CD4-positive, alpha-beta memory T cell (primary cell): ENCODE data around the gene RPA1. TPM values are rescaled to one million over a fixed set of nuclear protein-coding genes. Genes with fewer than 3 reads are reported as not detected.
A peak's percentile ranks its signal among the peaks of the same experiment; 100 is the strongest.

ENCODE experiments used
- CTCF ChIA-PET: fragments of 350-600 bp; sonication (Branson Sonifier 250); formaldehyde crosslinking; loops from one replicate; lab custom pipeline; 2021; ENCODE audit warnings: inconsistent platforms; ENCODE audit not compliant: partially characterized antibody; lab: Charles Lee
- POLR2A ChIA-PET: fragments of 350-600 bp; sonication (Branson Sonifier 250); formaldehyde crosslinking; loops from one replicate; lab custom pipeline; 2021; ENCODE audit not compliant: partially characterized antibody; lab: Charles Lee
- DNase-seq, 5 donors: peaks; one replicate each; pipeline versions ENCODE4 v3.0.0 to v3.0.0-alpha.2; 2020 to 2022; ENCODE audit warnings: mixed read lengths in 1 of 5
- H3K27ac ChIP-seq: one replicate; pipeline ENCODE4 v1.7.0; 2013; ENCODE audit warnings: low read depth, low read length
- H3K27me3 ChIP-seq: 2 replicates; pipeline ENCODE4 v1.7.0; 2013; ENCODE audit warnings: mild to moderate bottlenecking, low read length, moderate library complexity; ENCODE audit not compliant: insufficient read depth
- H3K36me3 ChIP-seq: 2 replicates; pipeline ENCODE4 v1.7.0; 2013; ENCODE audit warnings: mild to moderate bottlenecking, low read length, moderate library complexity; ENCODE audit not compliant: insufficient read depth
- H3K4me1 ChIP-seq: 2 replicates; pipeline ENCODE4 v1.7.0; 2013; ENCODE audit warnings: mild to moderate bottlenecking, low read length, moderate library complexity; ENCODE audit not compliant: insufficient read depth
- H3K4me3 ChIP-seq, 2 donors: one replicate each; pipeline ENCODE4 v1.7.0; 2013; ENCODE audit warnings: low read length in 2 of 2, mild to moderate bottlenecking in 1 of 2
- H3K9me3 ChIP-seq, 2 donors: one replicate each; pipeline ENCODE4 v1.7.0; 2013; ENCODE audit warnings: low read length in 2 of 2, control low read depth in 1 of 2; ENCODE audit not compliant: control insufficient read depth in 1 of 2
- H3K27ac Mint-ChIP-seq, 7 donors: one replicate each; pipeline ENCODE4 v1.8.0; 2020 to 2021; ENCODE audit warnings: mixed read lengths in 7 of 7, mild to moderate bottlenecking in 6 of 7, inconsistent platforms in 3 of 7, moderate library complexity in 3 of 7
- H3K27me3 Mint-ChIP-seq, 2 donors: one replicate each; pipeline ENCODE4 v1.8.0; 2020 to 2021; ENCODE audit warnings: mixed read lengths in 2 of 2
- H3K36me3 Mint-ChIP-seq, 2 donors: one replicate each; pipeline ENCODE4 v1.8.0; 2020 to 2021; ENCODE audit warnings: mixed read lengths in 2 of 2, inconsistent platforms in 1 of 2, mild to moderate bottlenecking in 1 of 2
- H3K4me1 Mint-ChIP-seq, 4 donors: one replicate each; pipeline ENCODE4 v1.8.0; 2020 to 2021; ENCODE audit warnings: mixed read lengths in 4 of 4, mild to moderate bottlenecking in 1 of 4
- H3K4me3 Mint-ChIP-seq, 8 donors: one replicate each; pipeline ENCODE4 v1.8.0; 2020 to 2021; ENCODE audit warnings: mixed read lengths in 8 of 8, mild to moderate bottlenecking in 7 of 8, moderate library complexity in 6 of 8, inconsistent platforms in 3 of 8
- H3K9me3 Mint-ChIP-seq, 8 donors: one replicate each; pipeline ENCODE4 v1.8.0; 2020 to 2021; ENCODE audit warnings: mixed read lengths in 8 of 8, mild to moderate bottlenecking in 5 of 8, inconsistent platforms in 3 of 8, moderate library complexity in 1 of 8
- intact Hi-C: fragments of 100-400 bp; cut with micrococcal nuclease; formaldehyde crosslinking; loops from one replicate; pipeline ENCODE4 v1.15.1; 2023
- polyA plus RNA-seq, 2 donors: library from polyadenylated mRNA; unstranded; fragments of 300-500 nt; fragmentation: Illumina TruSeq; gene quantifications; one replicate each; pipeline ENCODE4 v1.2.3, GENCODE V29; 2021
- total RNA-seq, 2 experiments: library from RNA; stranded (reverse); gene quantifications; one replicate each; pipeline ENCODE4 v1.2.3, GENCODE V29; 2021

RPA1 gene
- total and polyA plus RNA-seq, 4 experiments from 2014 or later, result 95.4 to 119 (median 107) TPM

DNA sequence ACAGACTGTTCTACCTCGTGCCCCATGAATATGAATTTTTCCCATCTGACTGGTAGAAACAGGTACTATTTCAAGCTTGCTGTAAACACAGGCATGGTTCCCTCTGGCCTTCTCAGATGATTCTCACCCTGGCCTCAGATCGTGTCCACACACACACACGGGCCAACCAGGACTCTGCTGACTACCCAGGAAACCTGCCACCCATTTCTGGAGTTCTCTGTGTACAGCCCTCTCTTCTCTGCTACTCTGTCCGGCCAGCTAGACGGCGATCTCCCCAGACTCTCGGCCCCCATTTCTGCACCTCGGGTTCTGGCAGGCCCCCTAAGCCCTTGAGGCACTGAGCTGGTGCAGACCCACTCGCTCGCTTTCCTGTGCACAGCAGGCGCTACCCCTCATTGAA is 31.2 kb downstream of the RPA1 start:
- H3K4me1 Mint-ChIP-seq, result peaks cover 0 to 9% (median 5%) of the 10 kb centered on the region in 4 donors
- CTCF ChIA-PET, result interaction anchor here (0.7 to 4.2 kb wide), 3 partner anchors 11 to 140 kb away, joined by 3 to 26 read pairs (median 6); no protein-coding TSS in a partner anchor
- H3K36me3 ChIP-seq, result no peaks in the 10 kb centered on the region
- peak overlapping the region in 2 of 7 donors; percentile 21 to 47 for H3K27ac Mint-ChIP-seq
- H3K4me3 Mint-ChIP-seq, result no peak overlapping the region
- H3K4me1 ChIP-seq, result no peaks in the 10 kb centered on the region
- peaks cover 12 to 29% of the 10 kb centered on the region in 2 donors for H3K36me3 Mint-ChIP-seq
- peaks cover 0 to 2% (median 0%) of the 10 kb centered on the region in 8 donors for H3K9me3 Mint-ChIP-seq
- DNase-seq, result no peak
- H3K27me3 Mint-ChIP-seq, result no peaks in the 10 kb centered on the region
- no peak overlapping the region for H3K4me3 ChIP-seq
- no peaks in the 10 kb centered on the region for H3K27me3 ChIP-seq
- no peaks in the 10 kb centered on the region for H3K9me3 ChIP-seq
- POLR2A ChIA-PET, result no interaction called here
- intact Hi-C loops, result no loop called here
- H3K27ac ChIP-seq, result no peak overlapping the region

DNA sequence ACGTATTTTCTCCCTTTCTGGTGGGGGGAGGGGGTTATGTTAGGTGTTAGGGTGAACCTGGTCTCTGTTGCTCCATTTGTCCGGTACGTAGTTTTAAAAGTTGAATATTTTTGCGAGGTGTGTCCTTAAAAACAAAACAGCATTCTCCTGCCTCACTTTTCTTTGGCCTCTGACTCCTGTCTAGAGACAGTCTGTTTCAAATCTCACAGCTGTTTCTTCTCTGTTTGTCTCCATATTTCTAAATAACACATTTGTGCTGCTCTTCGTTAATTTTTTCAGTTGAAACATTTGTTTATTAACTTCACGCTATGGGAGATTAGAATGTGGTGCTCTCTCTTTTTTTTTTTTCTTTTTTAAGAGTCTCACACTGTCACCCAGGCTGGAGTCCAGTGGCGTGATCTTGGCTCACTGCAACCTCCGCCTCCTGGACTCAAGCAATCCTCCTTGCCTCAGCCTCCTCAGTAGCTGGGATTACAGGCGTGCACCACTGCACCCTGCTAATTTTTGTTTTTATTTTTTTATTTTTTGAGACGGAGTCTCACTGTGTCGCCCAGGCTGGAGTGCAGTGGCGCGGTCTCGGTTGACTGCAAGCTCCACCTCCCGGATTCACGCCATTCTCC is 31.7 kb downstream of the RPA1 start:
- Histone ChIP-seq H3K36me3 (no peaks in the 10 kb centered on the region), H3K4me1 (no peaks in the 10 kb centered on the region), H3K27me3 (no peaks in the 10 kb centered on the region), H3K27ac (no peak overlapping the region), H3K4me3 (no peak overlapping the region), H3K9me3 (no peaks in the 10 kb centered on the region)
- ChIA-PET POLR2A (interaction anchor here (1.0 kb wide), 1 partner anchor 140 kb away, joined by 3 read pairs; no protein-coding TSS in a partner anchor), CTCF (interaction anchor here (0.7 to 4.2 kb wide), 4 partner anchors 11 to 168 kb away, joined by 3 to 26 read pairs (median 4); no protein-coding TSS in a partner anchor)
- Mint-ChIP-seq H3K27me3 (no peaks in the 10 kb centered on the region), H3K36me3 (peaks cover 12 to 29% of the 10 kb centered on the region in 2 donors), H3K4me1 (peaks cover under 1 to 9% (median 5%) of the 10 kb centered on the region in 4 donors), H3K9me3 (peaks cover 0 to 2% (median 0%) of the 10 kb centered on the region in 8 donors), H3K4me3 (peak overlapping the region in 1 of 8 donors; percentile 48), H3K27ac (no peak overlapping the region)
- DNase-seq, result no peak
- intact Hi-C loops, result no loop called here

DNA sequence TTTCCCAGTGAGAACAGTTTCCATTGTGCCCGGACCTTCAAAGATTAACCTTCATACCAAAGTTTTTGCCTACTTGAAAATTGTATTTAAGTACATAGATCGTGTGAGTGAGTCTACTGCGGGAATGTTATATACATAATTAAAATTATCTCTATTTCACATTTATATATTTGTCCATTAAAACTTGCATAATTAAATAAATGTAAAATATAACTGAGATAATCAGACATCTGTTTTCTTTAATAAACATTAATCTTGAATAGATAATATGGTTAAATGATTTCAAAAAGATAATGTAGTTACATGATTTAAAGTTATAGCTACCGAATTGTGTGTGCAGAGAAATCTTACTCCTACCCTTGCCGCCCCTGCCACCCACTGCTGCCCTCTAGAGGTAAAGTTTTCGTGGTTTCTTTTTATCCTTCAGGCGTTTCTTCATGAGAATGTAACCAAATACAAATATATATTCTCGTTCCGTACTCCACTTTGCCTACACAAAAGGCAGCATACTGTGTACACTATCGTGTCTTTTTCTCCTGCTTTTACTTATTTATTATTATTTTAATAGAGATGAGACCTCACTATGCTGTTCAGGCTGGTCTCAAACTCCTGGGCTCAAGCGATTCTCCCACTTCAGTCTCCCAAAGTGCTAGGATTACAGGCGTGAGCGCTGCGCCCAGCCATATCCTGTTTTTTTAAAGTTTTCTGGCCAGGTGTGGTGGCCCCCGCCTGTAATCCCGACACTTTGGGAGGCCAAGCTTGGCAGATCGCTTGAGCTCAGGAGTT is 35.6 kb downstream of the RPA1 start:
- Histone ChIP-seq H3K9me3 (no peaks in the 10 kb centered on the region), H3K4me3 (no peak overlapping the region), H3K27me3 (no peaks in the 10 kb centered on the region), H3K36me3 (no peaks in the 10 kb centered on the region), H3K4me1 (peaks cover 17% of the 10 kb centered on the region), H3K27ac (no peak overlapping the region)
- ChIA-PET POLR2A (interaction anchor here (2.5 kb wide), 1 partner anchor 149 kb away, joined by 7 read pairs; no protein-coding TSS in a partner anchor), CTCF (interaction anchor here (0.6 to 2.8 kb wide), 21 partner anchors 9 to 380 kb away, joined by 3 to 30 read pairs (median 4); partner anchors contain the start of genes RILP, RPA1 and SMYD4)
- Mint-ChIP-seq H3K4me1 (peaks cover 13 to 25% (median 20%) of the 10 kb centered on the region in 4 donors), H3K27me3 (no peaks in the 10 kb centered on the region), H3K9me3 (peaks cover 0 to 2% (median 0%) of the 10 kb centered on the region in 8 donors), H3K36me3 (peaks cover 12 to 16% of the 10 kb centered on the region in 2 donors), H3K4me3 (no peak overlapping the region), H3K27ac (peak overlapping the region in 1 of 7 donors; percentile 12)
- intact Hi-C loops, result loop anchor here (1.0 kb wide), 2 partner anchors 145 to 196 kb away; no protein-coding TSS in a partner anchor
- DNase-seq, result peak; percentile 53 to 68 (median 64)

DNA sequence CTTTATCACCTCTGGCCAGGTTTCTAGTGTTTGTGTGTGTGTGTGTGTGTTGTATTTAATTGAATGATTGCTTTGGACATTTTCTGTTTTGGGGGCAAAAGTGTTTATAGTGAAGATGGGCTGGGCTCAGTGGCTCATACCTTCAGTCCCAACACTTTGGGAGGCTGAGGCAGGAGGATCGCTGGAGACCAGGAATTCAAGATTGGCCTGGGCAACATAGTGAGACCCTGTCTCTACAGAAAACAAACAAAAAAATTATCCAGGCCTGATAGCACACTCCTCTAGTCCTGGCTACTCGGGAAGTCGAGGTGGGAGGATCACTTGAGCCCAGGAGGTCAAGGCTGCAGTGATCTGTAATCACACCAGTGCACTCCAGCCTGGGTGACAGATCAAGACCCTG is 37.5 kb downstream of the RPA1 start:
- no peaks in the 10 kb centered on the region for H3K9me3 Mint-ChIP-seq
- H3K4me1 ChIP-seq, result peaks cover 35% of the 10 kb centered on the region
- intact Hi-C loops, result no loop called here
- no peaks in the 10 kb centered on the region for H3K27me3 Mint-ChIP-seq
- H3K9me3 ChIP-seq, result no peaks in the 10 kb centered on the region
- no peak for DNase-seq
- peak overlapping the region in 2 of 7 donors; percentile 57 to 59 for H3K27ac Mint-ChIP-seq
- no peak overlapping the region for H3K4me3 Mint-ChIP-seq
- H3K4me3 ChIP-seq, result no peak overlapping the region
- no peaks in the 10 kb centered on the region for H3K27me3 ChIP-seq
- peaks cover 6 to 8% of the 10 kb centered on the region in 2 donors for H3K36me3 Mint-ChIP-seq
- ChIA-PET POLR2A (interaction anchor here (1.1 kb wide), 1 partner anchor 37 kb away, joined by 3 read pairs; the partner anchor contains the start of genes RPA1 and SMYD4), CTCF (interaction anchor here (1.0 to 2.5 kb wide), 4 partner anchors 13 to 147 kb away, joined by 3 to 30 read pairs (median 5); no protein-coding TSS in a partner anchor)
- H3K36me3 ChIP-seq, result no peaks in the 10 kb centered on the region
- H3K4me1 Mint-ChIP-seq, result peaks cover 30 to 44% (median 36%) of the 10 kb centered on the region in 4 donors
- no peak overlapping the region for H3K27ac ChIP-seq

DNA sequence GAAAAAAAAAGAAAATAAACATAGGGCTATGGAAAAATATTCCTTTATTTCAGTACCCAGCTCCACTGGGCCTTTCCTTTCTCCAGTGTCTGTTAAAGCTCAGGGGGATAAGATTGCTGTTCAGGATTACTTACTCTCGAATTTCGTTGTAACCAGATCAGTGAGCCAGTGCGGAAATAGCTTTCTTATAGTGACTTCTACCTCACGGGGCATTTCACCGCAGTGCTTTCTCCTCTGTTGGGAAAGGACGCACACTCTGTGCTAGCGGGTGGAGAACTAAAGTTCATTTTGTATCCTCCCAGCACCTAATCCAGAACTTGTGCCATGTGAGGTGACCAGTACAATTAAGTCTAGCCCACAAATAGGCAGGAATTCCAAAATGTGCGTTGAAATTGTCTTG is 38.3 kb downstream of the RPA1 start:
- Histone ChIP-seq H3K27ac (no peak overlapping the region), H3K4me1 (peaks cover 42% of the 10 kb centered on the region), H3K4me3 (no peak overlapping the region), H3K36me3 (no peaks in the 10 kb centered on the region), H3K27me3 (no peaks in the 10 kb centered on the region), H3K9me3 (no peaks in the 10 kb centered on the region)
- ChIA-PET POLR2A (interaction anchor here (1.1 kb wide), 1 partner anchor 38 kb away, joined by 3 read pairs; the partner anchor contains the start of genes RPA1 and SMYD4), CTCF (interaction anchor here (0.8 to 1.9 kb wide), 5 partner anchors 12 to 199 kb away, joined by 3 to 7 read pairs (median 3); no protein-coding TSS in a partner anchor)
- intact Hi-C loops, result no loop called here
- Mint-ChIP-seq H3K4me3 (no peak overlapping the region), H3K27ac (peak overlapping the region in 2 of 7 donors; percentile 14 to 67), H3K27me3 (no peaks in the 10 kb centered on the region), H3K36me3 (peaks cover 9 to 11% of the 10 kb centered on the region in 2 donors), H3K9me3 (no peaks in the 10 kb centered on the region), H3K4me1 (peaks cover 35 to 50% (median 43%) of the 10 kb centered on the region in 4 donors)
- no peak for DNase-seq

DNA sequence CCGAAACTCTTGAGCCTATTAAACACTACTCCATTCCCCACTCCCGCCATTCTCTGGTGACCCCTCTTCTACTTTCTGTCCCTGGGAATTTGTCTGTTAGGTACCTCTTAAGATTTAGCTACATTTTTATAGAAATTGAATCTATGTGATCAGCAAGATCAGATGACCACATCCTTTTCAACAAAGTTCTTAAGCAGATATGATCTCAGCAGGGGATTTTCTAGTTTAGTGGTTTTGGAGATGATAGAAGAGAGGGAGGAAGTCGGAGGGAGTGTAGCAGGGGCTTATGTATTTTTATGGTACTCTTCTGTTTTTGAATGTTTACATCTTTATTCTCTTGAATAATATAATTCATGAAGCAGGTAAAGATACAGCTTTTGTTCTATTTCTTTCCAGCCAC is 40.8 kb downstream of the RPA1 start:
- peak overlapping the region in 1 of 2 donors; percentile 12 for H3K4me3 ChIP-seq
- peaks cover 62% of the 10 kb centered on the region for H3K4me1 ChIP-seq
- ChIA-PET CTCF (interaction anchor here (0.6 to 1.5 kb wide), 4 partner anchors 9 to 201 kb away, joined by 3 read pairs; no protein-coding TSS in a partner anchor), POLR2A (interaction anchor here (1.0 to 2.3 kb wide), 8 partner anchors 9 to 187 kb away, joined by 3 to 16 read pairs (median 5); partner anchors contain the start of genes RPA1, RTN4RL1 and SMYD4)
- peaks cover 21 to 31% of the 10 kb centered on the region in 2 donors for H3K36me3 Mint-ChIP-seq
- H3K9me3 Mint-ChIP-seq, result no peaks in the 10 kb centered on the region
- H3K9me3 ChIP-seq, result no peaks in the 10 kb centered on the region
- peak overlapping the region; percentile 75 to 88 (median 84) for H3K4me3 Mint-ChIP-seq
- H3K27ac Mint-ChIP-seq, result peak overlapping the region; percentile 92 to 99 (median 98)
- H3K27me3 ChIP-seq, result no peaks in the 10 kb centered on the region
- peaks cover 46 to 75% (median 55%) of the 10 kb centered on the region in 4 donors for H3K4me1 Mint-ChIP-seq
- intact Hi-C loops, result loop anchor here (1.0 to 5.0 kb wide), 4 partner anchors 38 to 338 kb away; partner anchors contain the start of gene RPA1
- H3K27ac ChIP-seq, result peak overlapping the region; percentile 65
- H3K27me3 Mint-ChIP-seq, result no peaks in the 10 kb centered on the region
- DNase-seq, result peak; percentile 59 to 84 (median 76)
- peaks cover 10% of the 10 kb centered on the region for H3K36me3 ChIP-seq
